MM.1S (cell line): ENCODE results near the gene CADM4.
"Not testable (repeated sequence)": the region's sequence is repeated elsewhere in the genome, so short reads cannot be mapped to it uniquely, and the experiment has no call there.

Experiments used
- DNase-seq: peaks from one replicate; pipeline ENCODE4 v3.0.0-alpha.2; 2015
- H2AFZ ChIP-seq: fragments of 300-600 bp; sonication (generic); 2 replicates; pipeline ENCODE4 v1.6.0; 2016; ENCODE audit warnings: antibody characterized with exemption, low read length
- H3F3A ChIP-seq: fragments of 300-600 bp; sonication (generic); 2 replicates; pipeline ENCODE4 v1.6.1; 2016; ENCODE audit warnings: mild to moderate bottlenecking, antibody characterized with exemption, low read length, moderate library complexity, mixed read lengths; ENCODE audit not compliant: insufficient read depth
- H3K27ac ChIP-seq: fragments of 300-600 bp; sonication (generic); 2 replicates; pipeline ENCODE4 v1.5.1; 2016; ENCODE audit warnings: mild to moderate bottlenecking, low read length
- H3K27me3 ChIP-seq: fragments of 300-600 bp; sonication (generic); replicated peaks from 2 replicates; pipeline ENCODE4 v1.6.0; 2016; ENCODE audit warnings: low read length; ENCODE audit not compliant: insufficient read depth
- H3K36me3 ChIP-seq: fragments of 300-600 bp; sonication (generic); replicated peaks from 2 replicates; pipeline ENCODE4 v1.6.1; 2016; ENCODE audit warnings: mild to moderate bottlenecking, low read length, mixed read lengths; ENCODE audit not compliant: insufficient read depth
- H3K4me1 ChIP-seq: fragments of 300-600 bp; sonication (generic); 2 replicates; pipeline ENCODE4 v1.6.1; 2016; ENCODE audit warnings: low read length, mixed read lengths
- H3K4me2 ChIP-seq: fragments of 300-600 bp; sonication (generic); 2 replicates; pipeline ENCODE4 v1.6.0; 2016; ENCODE audit warnings: low read depth, low read length
- H3K4me3 ChIP-seq: fragments of 300-600 bp; sonication (generic); 2 replicates; pipeline ENCODE4 v1.5.1; 2016; ENCODE audit warnings: low read length, mixed read lengths
- H3K79me2 ChIP-seq: fragments of 300-600 bp; sonication (generic); 2 replicates; pipeline ENCODE4 v1.6.1; 2016; ENCODE audit warnings: mixed run types, low read length, mixed read lengths
- H3K9ac ChIP-seq: fragments of 300-600 bp; sonication (generic); 2 replicates; pipeline ENCODE4 v1.6.1; 2016; ENCODE audit warnings: low read length, mixed read lengths
- H3K9me2 ChIP-seq: fragments of 300-600 bp; sonication (generic); replicated peaks from 2 replicates; pipeline ENCODE4 v1.6.1; 2016; ENCODE audit warnings: mild to moderate bottlenecking, low read length, mixed read lengths; ENCODE audit not compliant: insufficient read depth
- H3K9me3 ChIP-seq: fragments of 300-600 bp; sonication (generic); replicated peaks from 2 replicates; pipeline ENCODE4 v1.6.1; 2016; ENCODE audit warnings: mild to moderate bottlenecking, low read length, mixed read lengths; ENCODE audit not compliant: insufficient read depth
- H4K20me1 ChIP-seq: fragments of 300-600 bp; sonication (generic); 2 replicates; pipeline ENCODE4 v1.6.1; 2016; ENCODE audit warnings: mild to moderate bottlenecking, low read length, moderate library complexity, mixed read lengths; ENCODE audit not compliant: insufficient read depth
- CTCF ChIP-seq: fragments of 300-600 bp; sonication (generic); IDR thresholded peaks from 2 replicates; pipeline ENCODE4 v1.5.1; 2016; ENCODE audit warnings: antibody characterized with exemption, low read length, mixed read lengths
- EZH2 ChIP-seq: fragments of 300-600 bp; sonication (generic); optimal IDR thresholded peaks from 2 replicates; pipeline ENCODE3; 2017; ENCODE audit warnings: low read depth, mild to moderate bottlenecking, antibody characterized with exemption, low read length, mixed read lengths
- EZH2phosphoT487 ChIP-seq: fragments of 300-600 bp; sonication (generic); IDR thresholded peaks from 2 replicates; pipeline ENCODE4 v1.6.1; 2018; ENCODE audit warnings: antibody characterized with exemption, low read length

CADM4 gene

GRCh38 chr19:43606569-43607229 lies 33.0 kb downstream of the CADM4 start:
- Histone ChIP-seq H3K27me3 (no peaks in the 10 kb centered on the region), H3K27ac (no peak overlapping the region), H3K4me2 (no peak overlapping the region), H3K4me1 (no peaks in the 10 kb centered on the region), H3K9ac (no peak overlapping the region), H3K9me3 (no peaks in the 10 kb centered on the region), H3K9me2 (no peaks in the 10 kb centered on the region), H4K20me1 (no peaks in the 10 kb centered on the region), H3K4me3 (no peak overlapping the region), H3K79me2 (peaks cover 5% of the 10 kb centered on the region; the same call in 1 of the 2 replicates), H2AFZ (no peak overlapping the region), H3K36me3 (no peaks in the 10 kb centered on the region), H3F3A (no peaks in the 10 kb centered on the region)
- DNase-seq = no peak
- TF ChIP-seq EZH2phosphoT487 (no peak), EZH2 (no peak), CTCF (no peak)

GRCh38 chr19:43605875-43606568 lies 33.6 kb downstream of the CADM4 start:
- H3K9me2 ChIP-seq = no peaks in the 10 kb centered on the region
- no peak overlapping the region for H2AFZ ChIP-seq
- no peaks in the 10 kb centered on the region for H3K36me3 ChIP-seq
- no peak overlapping the region for H3K4me3 ChIP-seq
- no peak overlapping the region for H3K27ac ChIP-seq
- H4K20me1 ChIP-seq = no peaks in the 10 kb centered on the region
- no peaks in the 10 kb centered on the region for H3K27me3 ChIP-seq
- H3K79me2 ChIP-seq = 0 out of 2 replicates have a peak, but pooled peaks cover 2% of the 10 kb centered on the region
- H3K4me2 ChIP-seq = no peak overlapping the region
- DNase-seq = no peak
- no peak overlapping the region for H3K9ac ChIP-seq
- no peaks in the 10 kb centered on the region for H3K9me3 ChIP-seq
- no peak for TF ChIP-seq CTCF
- no peak for TF ChIP-seq EZH2phosphoT487
- TF ChIP-seq EZH2 = no peak
- H3K4me1 ChIP-seq = no peaks in the 10 kb centered on the region
- H3F3A ChIP-seq = no peaks in the 10 kb centered on the region

- not testable (repeated sequence) for H3K9ac ChIP-seq, H3K9me3 ChIP-seq, H3K27ac ChIP-seq, H3K36me3 ChIP-seq, H3F3A ChIP-seq, H2AFZ ChIP-seq, H3K4me2 ChIP-seq, DNase-seq, H3K27me3 ChIP-seq, H4K20me1 ChIP-seq, H3K9me2 ChIP-seq, H3K4me3 ChIP-seq
- peaks cover 37% of the 10 kb centered on the region for H3K79me2 ChIP-seq
- peaks cover 11% of the 10 kb centered on the region for H3K4me1 ChIP-seq
Measured at GRCh38 chr19:43600326-43600725, 39.3 kb downstream of the CADM4 start.
